GM23338 (cell line): ENCODE measurements around the gene APOBEC4. TPM values are rescaled to one million over a fixed set of nuclear protein-coding genes. Genes with fewer than 3 reads are reported as not detected.

Source experiments
- ATAC-seq: fragments of 200-7000 bp; cut with Tn5 transposase; 3 replicates; pipeline ENCODE4 v1.9.1; 2020
- DNase-seq: peaks from one replicate; pipeline ENCODE4 v3.0.0-alpha.2; 2015; ENCODE audit warnings: low spot score
- H2AFZ ChIP-seq: fragments of 200-600 bp; sonication (generic); 2 replicates; pipeline ENCODE4 v1.8.0; 2016; ENCODE audit warnings: antibody characterized with exemption, mild to moderate bottlenecking, moderate library complexity
- H3F3A ChIP-seq: fragments of 200-600 bp; sonication (generic); replicated peaks from 2 replicates; pipeline ENCODE4 v1.8.0; 2017; ENCODE audit warnings: antibody characterized with exemption, mixed run types, low read depth
- H3K27ac ChIP-seq: fragments of 200-600 bp; sonication (generic); 2 replicates; pipeline ENCODE4 v1.6.1; 2016; ENCODE audit warnings: low read depth
- H3K27me3 ChIP-seq: fragments of 200-600 bp; sonication (generic); 2 replicates; pipeline ENCODE4 v1.8.0; 2016; ENCODE audit warnings: mild to moderate bottlenecking, mixed run types, moderate library complexity; ENCODE audit not compliant: insufficient read depth
- H3K36me3 ChIP-seq: fragments of 200-600 bp; sonication (generic); 2 replicates; pipeline ENCODE4 v1.8.0; 2016; ENCODE audit warnings: mild to moderate bottlenecking; ENCODE audit not compliant: insufficient read depth
- H3K4me1 ChIP-seq: fragments of 200-600 bp; sonication (generic); 2 replicates; pipeline ENCODE4 v1.8.0; 2016; ENCODE audit warnings: mild to moderate bottlenecking, moderate library complexity; ENCODE audit not compliant: insufficient read depth
- H3K4me2 ChIP-seq: fragments of 200-600 bp; sonication (generic); 2 replicates; pipeline ENCODE4 v1.7.1; 2017; ENCODE audit warnings: mixed run types
- H3K4me3 ChIP-seq: fragments of 200-600 bp; sonication (generic); 2 replicates; pipeline ENCODE4 v1.6.1; 2016; ENCODE audit warnings: mixed run types
- H3K79me2 ChIP-seq: fragments of 200-600 bp; sonication (generic); replicated peaks from 2 replicates; pipeline ENCODE4 v1.8.0; 2017; ENCODE audit warnings: mild to moderate bottlenecking; ENCODE audit not compliant: insufficient read depth
- H3K9me2 ChIP-seq: fragments of 200-600 bp; sonication (generic); 2 replicates; pipeline ENCODE4 v1.8.0; 2017; ENCODE audit not compliant: insufficient read depth
- H4K20me1 ChIP-seq: fragments of 200-600 bp; sonication (generic); replicated peaks from 2 replicates; pipeline ENCODE4 v1.8.0; 2017; ENCODE audit warnings: mild to moderate bottlenecking; ENCODE audit not compliant: insufficient read depth
- H3K27ac Mint-ChIP-seq: 2 replicates; pipeline ENCODE4 v1.8.0; 2020; ENCODE audit warnings: inconsistent platforms, mild to moderate bottlenecking, moderate library complexity, mixed read lengths
- H3K27me3 Mint-ChIP-seq: 3 replicates; pipeline ENCODE4 v1.8.0; 2022; ENCODE audit warnings: low read depth, mild to moderate bottlenecking, moderate library complexity, mixed read lengths, inconsistent platforms; ENCODE audit not compliant: insufficient read depth, poor library complexity
- H3K36me3 Mint-ChIP-seq: 3 replicates; pipeline ENCODE4 v1.8.0; 2021; ENCODE audit warnings: low read depth, mild to moderate bottlenecking, inconsistent platforms, moderate library complexity, mixed read lengths
- H3K4me1 Mint-ChIP-seq: 3 replicates; pipeline ENCODE4 v1.8.0; 2020; ENCODE audit warnings: mild to moderate bottlenecking, inconsistent platforms, mixed read lengths
- H3K4me3 Mint-ChIP-seq: 3 replicates; pipeline ENCODE4 v1.8.0; 2021; ENCODE audit warnings: moderate library complexity, mild to moderate bottlenecking, inconsistent platforms, mixed read lengths
- H3K9me3 Mint-ChIP-seq: 3 replicates; pipeline ENCODE4 v1.8.0; 2020; ENCODE audit warnings: moderate library complexity, mild to moderate bottlenecking, inconsistent platforms, mixed read lengths
- CREB1 ChIP-seq: fragments of 250-450 bp; sonication (Bioruptor Pico); IDR thresholded peaks from 2 replicates; pipeline ENCODE4 v1.5.0; 2020; ENCODE audit warnings: low read depth, mild to moderate bottlenecking, moderate library complexity
- EZH2 ChIP-seq: fragments of 200-600 bp; sonication (generic); IDR thresholded peaks from one replicate; pipeline ENCODE4 v1.8.0; 2017; ENCODE audit warnings: antibody characterized with exemption, mild to moderate bottlenecking, low read depth; ENCODE audit not compliant: unreplicated experiment
- EZH2phosphoT487 ChIP-seq: fragments of 200-600 bp; sonication (generic); IDR thresholded peaks from one replicate; pipeline ENCODE4 v1.8.1; 2018; ENCODE audit warnings: antibody characterized with exemption; ENCODE audit not compliant: unreplicated experiment
- JUNB ChIP-seq: IDR thresholded peaks from one replicate; pipeline ENCODE4 v1.6.1; 2016; ENCODE audit warnings: antibody characterized with exemption; ENCODE audit not compliant: unreplicated experiment
- NANOG ChIP-seq: IDR thresholded peaks from 2 replicates; pipeline ENCODE4 v1.6.1; 2016; ENCODE audit warnings: antibody characterized with exemption, borderline replicate concordance
- POLR2AphosphoS5 ChIP-seq: IDR thresholded peaks from 2 replicates; pipeline ENCODE4 v1.6.1; 2016; ENCODE audit warnings: antibody characterized with exemption, low read depth
- REST ChIP-seq: IDR thresholded peaks from one replicate; pipeline ENCODE4 v1.6.1; 2018; ENCODE audit warnings: antibody characterized with exemption; ENCODE audit not compliant: unreplicated experiment
- STAT1 ChIP-seq: IDR thresholded peaks from one replicate; pipeline ENCODE4 v1.6.1; 2016; ENCODE audit warnings: antibody characterized with exemption; ENCODE audit not compliant: unreplicated experiment
- polyA plus RNA-seq: library from polyadenylated mRNA; unstranded; fragments of >200 nt; fragmentation: Nextera tagmentation; extraction: Ambion mirVana; gene quantifications from 2 replicates; pipeline ENCODE4 v1.2.1, GENCODE V29; 2016
- total RNA-seq: library from RNA; depleted of rRNA; stranded (reverse); fragments of >200 nt; shearing (Covaris generic); gene quantifications from 2 replicates; pipeline ENCODE4 v1.2.3, GENCODE V29; 2014
- TF ChIP-seq, protein P1 (sequence below), 2 experiments: fragments of 200-600 bp in 1 of 2; sonication (generic) in 1 of 2; conservative IDR thresholded peaks; 2 replicates each; pipeline versions ENCODE4 v1.5.1 to v1.6.1; 2016 to 2017; ENCODE audit warnings: antibody characterized with exemption in 2 of 2, low read depth in 2 of 2, mild to moderate bottlenecking in 2 of 2, moderate library complexity in 1 of 2

Gene APOBEC4
- total and polyA plus RNA-seq, 2 experiments from 2014 or later = 0.10 TPM; not detected in 1

GRCh38 chr1:183653462-183653794 lies 312 bp upstream of the APOBEC4 start (continued):
- TF ChIP-seq REST (no peak), EZH2 (no peak), NANOG (no peak), JUNB (no peak), POLR2AphosphoS5 (no peak), STAT1 (no peak)
- TF ChIP-seq, protein P1, sequence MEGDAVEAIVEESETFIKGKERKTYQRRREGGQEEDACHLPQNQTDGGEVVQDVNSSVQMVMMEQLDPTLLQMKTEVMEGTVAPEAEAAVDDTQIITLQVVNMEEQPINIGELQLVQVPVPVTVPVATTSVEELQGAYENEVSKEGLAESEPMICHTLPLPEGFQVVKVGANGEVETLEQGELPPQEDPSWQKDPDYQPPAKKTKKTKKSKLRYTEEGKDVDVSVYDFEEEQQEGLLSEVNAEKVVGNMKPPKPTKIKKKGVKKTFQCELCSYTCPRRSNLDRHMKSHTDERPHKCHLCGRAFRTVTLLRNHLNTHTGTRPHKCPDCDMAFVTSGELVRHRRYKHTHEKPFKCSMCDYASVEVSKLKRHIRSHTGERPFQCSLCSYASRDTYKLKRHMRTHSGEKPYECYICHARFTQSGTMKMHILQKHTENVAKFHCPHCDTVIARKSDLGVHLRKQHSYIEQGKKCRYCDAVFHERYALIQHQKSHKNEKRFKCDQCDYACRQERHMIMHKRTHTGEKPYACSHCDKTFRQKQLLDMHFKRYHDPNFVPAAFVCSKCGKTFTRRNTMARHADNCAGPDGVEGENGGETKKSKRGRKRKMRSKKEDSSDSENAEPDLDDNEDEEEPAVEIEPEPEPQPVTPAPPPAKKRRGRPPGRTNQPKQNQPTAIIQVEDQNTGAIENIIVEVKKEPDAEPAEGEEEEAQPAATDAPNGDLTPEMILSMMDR (conservative IDR thresholded peaks at IDR 0.05; ENCODE audit: low read depth in 2 of 2) = no peak

DNA sequence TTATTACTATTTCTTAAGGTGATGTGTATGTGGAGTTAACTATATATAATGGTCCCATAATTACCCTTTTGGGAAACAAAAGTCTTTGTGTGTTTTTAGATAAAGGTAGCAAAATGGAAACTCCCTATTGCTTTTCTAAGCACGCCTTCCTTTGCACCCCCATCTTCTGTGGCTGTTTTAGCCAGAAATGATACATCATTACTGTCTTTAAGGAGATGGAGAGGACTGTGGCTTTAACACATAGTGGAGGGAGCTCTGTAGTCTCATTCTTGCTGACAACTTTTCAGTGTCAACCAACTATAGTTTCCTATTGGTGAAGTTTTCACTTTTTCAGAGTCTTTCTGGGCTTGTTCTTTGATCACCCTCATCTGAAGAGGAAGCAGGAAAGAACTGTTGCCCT lies 1.0 kb downstream of the APOBEC4 start:
- no peaks in the 10 kb centered on the region for H3K9me3 Mint-ChIP-seq

More for the DNA sequence above, 1.0 kb downstream of the APOBEC4 start:
- Histone ChIP-seq H3K4me1 (no peaks in the 10 kb centered on the region), H3K4me2 (no peak overlapping the region), H4K20me1 (no peaks in the 10 kb centered on the region), H3K27me3 (no peaks in the 10 kb centered on the region), H3K79me2 (no peaks in the 10 kb centered on the region), H3K9me2 (0 out of 2 replicates have a peak, but pooled peaks cover 2% of the 10 kb centered on the region), H3F3A (no peaks in the 10 kb centered on the region), H3K36me3 (no peaks in the 10 kb centered on the region), H2AFZ (no peak overlapping the region), H3K4me3 (no peak overlapping the region), H3K27ac (no peak overlapping the region)
- no peaks in the 10 kb centered on the region for H3K27me3 Mint-ChIP-seq
- no peak for DNase-seq
- TF ChIP-seq STAT1 (no peak), NANOG (no peak), JUNB (no peak), CREB1 (CRISPR knock-in tag) (no peak), POLR2AphosphoS5 (no peak), EZH2 (no peak), REST (no peak), EZH2phosphoT487 (no peak)
- peaks cover 3% of the 10 kb centered on the region; the same call in 1 of the 3 replicates for H3K36me3 Mint-ChIP-seq
- H3K27ac Mint-ChIP-seq = no peak overlapping the region
- no peak overlapping the region for H3K4me3 Mint-ChIP-seq
- peaks cover 6% of the 10 kb centered on the region; the same call in 2 of the 3 replicates for H3K4me1 Mint-ChIP-seq
- no peak for ATAC-seq
